ENCODE data around the gene CRTC3. TPM values are rescaled to one million over a fixed set of nuclear protein-coding genes. Genes with fewer than 3 reads are reported as not detected.

CRTC3 gene
- total RNA-seq, 1 experiment from 2014 or later = 3.9 TPM

GRCh38 chr15:90595763-90596155, 66.0 kb downstream of the CRTC3 start:
- H4K20me1 ChIP-seq (ENCODE audit: control insufficient read depth, insufficient read depth, insufficient read length) = no peaks in the 10 kb centered on the region
- no peak overlapping the region for H3K4ac ChIP-seq (ENCODE audit: low read depth, low read length)
- no peak overlapping the region for H2AFZ ChIP-seq (ENCODE audit: low read length)
- no peak overlapping the region for H3K18ac ChIP-seq (ENCODE audit: insufficient read length, low read depth, low read length)
- no peak for TF ChIP-seq CTCF (conservative IDR thresholded peaks at IDR 0.05)
- Mint-ChIP-seq H3K4me3 (no peak overlapping the region), H3K9me3 (no peaks in the 10 kb centered on the region), H3K4me1 (peaks cover 12 to 17% of the 10 kb centered on the region in 2 experiments), H3K27me3 (ENCODE audit: low read depth) (no peaks in the 10 kb centered on the region), H3K36me3 (ENCODE audit: insufficient read depth in 1 of 3, low read depth in 3 of 3) (no peaks in the 10 kb centered on the region), H3K27ac (no peak overlapping the region)
- no peak overlapping the region for H2BK20ac ChIP-seq (ENCODE audit: low read depth, low read length, poor library complexity, severe bottlenecking)
- no CpG with 5 or more reads among the region's 7 CpGs for WGBS (ENCODE audit: extremely low coverage, insufficient read length, low lambda C conversion rate)
- no peak overlapping the region for H4K8ac ChIP-seq (replicated peaks; ENCODE audit: insufficient read length, low read depth, low read length)
- H2BK120ac ChIP-seq (ENCODE audit: low read depth, low read length, poor library complexity, severe bottlenecking) = no peak overlapping the region
- H4K5ac ChIP-seq (ENCODE audit: insufficient read length, low read depth, low read length) = no peak overlapping the region
- H3K23ac ChIP-seq (ENCODE audit: insufficient read length, low read depth, low read length) = no peak overlapping the region
- no peak overlapping the region for H3K9ac ChIP-seq (ENCODE audit: extremely low read depth, insufficient read length, low read length)
- no peak overlapping the region for H2BK5ac ChIP-seq (ENCODE audit: insufficient read length, low read length)
- no peak overlapping the region for H3T11ph ChIP-seq (ENCODE audit: low read length)
- H3K4me1 ChIP-seq (ENCODE audit: insufficient read depth, low read length) = no peaks in the 10 kb centered on the region; the same call in 1 of the 2 replicates
- H3K14ac ChIP-seq (ENCODE audit: insufficient read depth, low read length) = no peak overlapping the region
- no peak overlapping the region for H3K56ac ChIP-seq (ENCODE audit: insufficient read length, low read depth, low read length)
- H2BK15ac ChIP-seq (ENCODE audit: low read depth, low read length) = no peak overlapping the region
- H4K91ac ChIP-seq (ENCODE audit: insufficient read length, low read depth, low read length) = no peak overlapping the region
- no peak for DNase-seq
- no peaks in the 10 kb centered on the region for H3K79me2 ChIP-seq (ENCODE audit: insufficient read depth, low read length)
- H3K27ac ChIP-seq (ENCODE audit: insufficient read length, low read depth, low read length) = no peak overlapping the region
- H2AK5ac ChIP-seq (ENCODE audit: insufficient read length, low read length) = no peak overlapping the region
- H3K79me1 ChIP-seq (ENCODE audit: insufficient read depth, low read depth, low read length, poor library complexity, severe bottlenecking) = peaks cover 3% of the 10 kb centered on the region
- no peak overlapping the region for H3K4me2 ChIP-seq (ENCODE audit: insufficient read depth, insufficient read length, low read length)
- no peaks in the 10 kb centered on the region for H3K9me3 ChIP-seq (ENCODE audit: control insufficient read depth, low read depth, low read length)
- H3K23me2 ChIP-seq (ENCODE audit: insufficient read length, low read depth, low read length, poor library complexity, severe bottlenecking) = no peaks in the 10 kb centered on the region
- no peak overlapping the region for H2BK12ac ChIP-seq (ENCODE audit: insufficient read length, low read depth, low read length)
- peaks cover 3% of the 10 kb centered on the region; the same call in 1 of the 2 replicates for H3K27me3 ChIP-seq (ENCODE audit: insufficient read depth, low read length)
